Nephron (organoid): Measurements from ENCODE around the gene SNAP23.

ENCODE experiments used
- H3K27ac Mint-ChIP-seq, 3 experiments: 2 replicates each; pipeline ENCODE4 v1.8.0; 2020; ENCODE audit warnings: mixed read lengths in 3 of 3, mild to moderate bottlenecking in 2 of 3, moderate library complexity in 1 of 3
- H3K27me3 Mint-ChIP-seq: 2 replicates; pipeline ENCODE4 v1.8.0; 2021; ENCODE audit warnings: low read depth, mild to moderate bottlenecking, moderate library complexity, mixed read lengths
- H3K36me3 Mint-ChIP-seq: 2 replicates; pipeline ENCODE4 v1.8.0; 2020; ENCODE audit warnings: low read depth, mixed read lengths
- H3K4me1 Mint-ChIP-seq: 2 replicates; pipeline ENCODE4 v1.8.0; 2020; ENCODE audit warnings: mixed read lengths
- H3K4me3 Mint-ChIP-seq, 3 experiments: 2 replicates each; pipeline ENCODE4 v1.8.0; 2020; ENCODE audit warnings: mild to moderate bottlenecking in 3 of 3, mixed read lengths in 3 of 3, moderate library complexity in 2 of 3
- H3K9me3 Mint-ChIP-seq: 2 replicates; pipeline ENCODE4 v1.8.0; 2020; ENCODE audit warnings: mixed read lengths
- CTCF ChIP-seq, 3 experiments: fragments of 200-600 bp; sonication (generic); IDR thresholded peaks; one replicate each; pipeline ENCODE4 v1.5.0; 2021; ENCODE audit warnings: antibody characterized with exemption in 3 of 3; ENCODE audit not compliant: unreplicated experiment in 3 of 3

Gene SNAP23

GRCh38 chr15:42499858-42500609 is 4.6 kb downstream of the SNAP23 start:
- Mint-ChIP-seq H3K4me1 (peaks cover 24% of the 10 kb centered on the region), H3K4me3 (no peak overlapping the region), H3K9me3 (no peaks in the 10 kb centered on the region), H3K27me3 (no peaks in the 10 kb centered on the region), H3K27ac (no peak overlapping the region), H3K36me3 (no peaks in the 10 kb centered on the region)
- TF ChIP-seq CTCF (IDR thresholded peaks at IDR 0.05; ENCODE audit: unreplicated experiment in 3 of 3): no peak

GRCh38 chr15:42502477-42502876 is 7.0 kb downstream of the SNAP23 start:
- TF ChIP-seq CTCF (IDR thresholded peaks at IDR 0.05; ENCODE audit: unreplicated experiment in 3 of 3): no peak
- Mint-ChIP-seq H3K4me1 (peaks cover 5% of the 10 kb centered on the region), H3K36me3 (no peaks in the 10 kb centered on the region), H3K4me3 (no peak overlapping the region), H3K27ac (no peak overlapping the region), H3K9me3 (no peaks in the 10 kb centered on the region), H3K27me3 (no peaks in the 10 kb centered on the region)

- Mint-ChIP-seq H3K4me3 (no peak overlapping the region), H3K27ac (no peak overlapping the region), H3K4me1 (peaks cover 12% of the 10 kb centered on the region), H3K27me3 (no peaks in the 10 kb centered on the region), H3K36me3 (peaks cover 1% of the 10 kb centered on the region), H3K9me3 (no peaks in the 10 kb centered on the region)
- TF ChIP-seq CTCF (IDR thresholded peaks at IDR 0.05; ENCODE audit: unreplicated experiment in 3 of 3): no peak
Observed at GRCh38 chr15:42503825-42504224, 8.4 kb downstream of the SNAP23 start.

- Mint-ChIP-seq H3K36me3 (peaks cover 3% of the 10 kb centered on the region), H3K4me3 (no peak overlapping the region), H3K9me3 (no peaks in the 10 kb centered on the region), H3K27ac (no peak overlapping the region), H3K4me1 (peaks cover 12% of the 10 kb centered on the region), H3K27me3 (no peaks in the 10 kb centered on the region)
- no peak for TF ChIP-seq CTCF (IDR thresholded peaks at IDR 0.05; ENCODE audit: unreplicated experiment in 3 of 3)
Observed at GRCh38 chr15:42504631-42505030, 9.2 kb downstream of the SNAP23 start.

GRCh38 chr15:42507514-42507913 is 12.1 kb downstream of the SNAP23 start:
- Mint-ChIP-seq H3K4me3 (no peak overlapping the region), H3K4me1 (peaks cover 12% of the 10 kb centered on the region), H3K9me3 (no peaks in the 10 kb centered on the region), H3K27me3 (no peaks in the 10 kb centered on the region), H3K36me3 (peaks cover 6% of the 10 kb centered on the region), H3K27ac (peak overlapping the region in 2 of 3 experiments; percentile 30 to 42)
- no peak for TF ChIP-seq CTCF (IDR thresholded peaks at IDR 0.05; ENCODE audit: unreplicated experiment in 3 of 3)

- H3K27me3 Mint-ChIP-seq: no peaks in the 10 kb centered on the region
- TF ChIP-seq CTCF (IDR thresholded peaks at IDR 0.05; ENCODE audit: unreplicated experiment in 3 of 3): no peak
- no peaks in the 10 kb centered on the region for H3K9me3 Mint-ChIP-seq
- H3K27ac Mint-ChIP-seq: peak overlapping the region in 1 of 3 experiments; percentile 31
- no peak overlapping the region for H3K4me3 Mint-ChIP-seq
- H3K36me3 Mint-ChIP-seq: peaks cover 14% of the 10 kb centered on the region
- peaks cover 12% of the 10 kb centered on the region for H3K4me1 Mint-ChIP-seq
Observed at GRCh38 chr15:42508263-42508690, 12.8 kb downstream of the SNAP23 start.
